ENCODE measurements around the gene C14orf132. TPM values are rescaled to one million over a fixed set of nuclear protein-coding genes. Genes with fewer than 3 reads are reported as not detected.

Gene C14orf132
- total and polyA plus RNA-seq, 2 donors (not counting 1 experiment from before 2014, with no cell fraction given) = 12.1 to 48.6 TPM

DNA sequence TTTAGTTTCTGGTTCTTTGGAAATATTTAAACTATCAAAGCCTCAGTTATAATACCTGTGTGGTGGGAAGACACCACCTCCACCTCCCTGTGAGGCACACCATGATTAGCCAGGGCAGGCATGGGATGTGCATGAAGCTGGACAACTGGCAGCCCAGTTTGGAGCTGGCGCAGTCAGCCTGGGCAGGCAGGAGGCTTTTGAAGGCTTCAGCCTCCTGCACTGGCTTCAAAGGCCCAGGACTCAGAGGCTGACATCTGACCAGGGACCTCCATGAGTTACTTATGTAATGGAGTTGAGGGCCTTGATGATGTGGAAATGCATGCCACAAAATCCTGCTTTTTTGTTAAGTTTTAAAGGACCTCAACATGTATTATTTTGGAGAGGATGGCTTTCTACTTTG, 30.3 kb downstream of the C14orf132 start:
- H4K20me1 ChIP-seq (ENCODE audit: control insufficient read depth, extremely low read depth, insufficient read depth, low read length) = no peaks in the 10 kb centered on the region
- no peaks in the 10 kb centered on the region for H3K4me1 ChIP-seq (ENCODE audit: control insufficient read depth, extremely low read depth, insufficient read depth, low read length)
- H2AFZ ChIP-seq (ENCODE audit: low read length) = no peak overlapping the region
- H3K9me3 ChIP-seq (ENCODE audit: control insufficient read depth, insufficient read depth, low read depth, low read length) = no peaks in the 10 kb centered on the region
- DNase-seq (ENCODE audit: low read depth in 2 of 2) = no peak
- no peak overlapping the region for H3K9ac ChIP-seq (ENCODE audit: insufficient read depth, low read length)
- no peaks in the 10 kb centered on the region for H3K27me3 ChIP-seq (ENCODE audit: control insufficient read depth, insufficient read depth, low read length)
- no peaks in the 10 kb centered on the region for H3K36me3 ChIP-seq (ENCODE audit: control insufficient read depth, insufficient read depth, low read length)
- H3K27ac ChIP-seq (ENCODE audit: insufficient read depth, low read length) = no peak overlapping the region
- no peak overlapping the region for H3K4me2 ChIP-seq (ENCODE audit: extremely low read depth, insufficient read depth, low read length)
- no peak for TF ChIP-seq EZH2 (IDR thresholded peaks at IDR 0.05; ENCODE audit: low read length, missing control alignments)
- TF ChIP-seq, protein P1, sequence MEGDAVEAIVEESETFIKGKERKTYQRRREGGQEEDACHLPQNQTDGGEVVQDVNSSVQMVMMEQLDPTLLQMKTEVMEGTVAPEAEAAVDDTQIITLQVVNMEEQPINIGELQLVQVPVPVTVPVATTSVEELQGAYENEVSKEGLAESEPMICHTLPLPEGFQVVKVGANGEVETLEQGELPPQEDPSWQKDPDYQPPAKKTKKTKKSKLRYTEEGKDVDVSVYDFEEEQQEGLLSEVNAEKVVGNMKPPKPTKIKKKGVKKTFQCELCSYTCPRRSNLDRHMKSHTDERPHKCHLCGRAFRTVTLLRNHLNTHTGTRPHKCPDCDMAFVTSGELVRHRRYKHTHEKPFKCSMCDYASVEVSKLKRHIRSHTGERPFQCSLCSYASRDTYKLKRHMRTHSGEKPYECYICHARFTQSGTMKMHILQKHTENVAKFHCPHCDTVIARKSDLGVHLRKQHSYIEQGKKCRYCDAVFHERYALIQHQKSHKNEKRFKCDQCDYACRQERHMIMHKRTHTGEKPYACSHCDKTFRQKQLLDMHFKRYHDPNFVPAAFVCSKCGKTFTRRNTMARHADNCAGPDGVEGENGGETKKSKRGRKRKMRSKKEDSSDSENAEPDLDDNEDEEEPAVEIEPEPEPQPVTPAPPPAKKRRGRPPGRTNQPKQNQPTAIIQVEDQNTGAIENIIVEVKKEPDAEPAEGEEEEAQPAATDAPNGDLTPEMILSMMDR (conservative IDR thresholded peaks at IDR 0.05 in 1 of 2, IDR thresholded peaks at IDR 0.05 in 1 of 2; ENCODE audit: low read depth in 1 of 2, low read length in 2 of 2) = no peak
- no peak overlapping the region for H3K4me3 ChIP-seq (replicated peaks in 1 of 4; ENCODE audit: control extremely low read depth in 1 of 4, insufficient read depth in 1 of 4, low read depth in 3 of 4, low read length in 4 of 4)
- H3K79me2 ChIP-seq (ENCODE audit: control insufficient read depth, insufficient read depth, low read length) = no peaks in the 10 kb centered on the region

DNA sequence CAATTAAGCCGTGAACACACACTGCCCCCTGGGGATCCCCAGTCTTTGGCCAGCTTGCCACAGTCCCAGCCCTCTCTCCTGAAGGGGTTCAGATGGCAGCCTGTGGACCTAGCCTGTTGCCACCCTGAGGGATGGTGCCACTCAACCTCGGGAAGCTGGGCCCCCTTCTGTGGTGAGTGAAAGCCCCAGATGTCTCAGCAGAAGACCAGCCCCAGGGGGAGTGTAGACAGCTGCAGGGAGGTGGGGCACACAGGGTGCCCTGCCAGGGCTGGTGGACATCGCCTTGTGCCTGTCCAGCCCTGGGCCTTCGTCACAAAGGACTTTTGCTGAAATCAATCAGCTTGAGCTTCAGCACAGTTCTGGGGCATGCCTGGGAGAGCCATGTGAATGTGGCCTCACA, 32.4 kb downstream of the C14orf132 start:
- no peak for DNase-seq (ENCODE audit: low read depth in 2 of 2)
- Histone ChIP-seq H3K4me1 (ENCODE audit: control insufficient read depth, extremely low read depth, insufficient read depth, low read length) (no peaks in the 10 kb centered on the region), H3K79me2 (ENCODE audit: control insufficient read depth, insufficient read depth, low read length) (no peaks in the 10 kb centered on the region), H3K27me3 (ENCODE audit: control insufficient read depth, insufficient read depth, low read length) (no peaks in the 10 kb centered on the region), H3K27ac (ENCODE audit: insufficient read depth, low read length) (no peak overlapping the region), H3K4me2 (ENCODE audit: extremely low read depth, insufficient read depth, low read length) (no peak overlapping the region), H3K36me3 (ENCODE audit: control insufficient read depth, insufficient read depth, low read length) (no peaks in the 10 kb centered on the region), H2AFZ (ENCODE audit: low read length) (no peak overlapping the region), H3K9me3 (ENCODE audit: control insufficient read depth, insufficient read depth, low read depth, low read length) (no peaks in the 10 kb centered on the region), H4K20me1 (ENCODE audit: control insufficient read depth, extremely low read depth, insufficient read depth, low read length) (no peaks in the 10 kb centered on the region), H3K9ac (ENCODE audit: insufficient read depth, low read length) (no peak overlapping the region), H3K4me3 (replicated peaks in 1 of 4; ENCODE audit: control extremely low read depth in 1 of 4, insufficient read depth in 1 of 4, low read depth in 3 of 4, low read length in 4 of 4) (no peak overlapping the region)
- TF ChIP-seq, protein P1 (conservative IDR thresholded peaks at IDR 0.05 in 1 of 2, IDR thresholded peaks at IDR 0.05 in 1 of 2; ENCODE audit: low read depth in 1 of 2, low read length in 2 of 2) = no peak
- no peak for TF ChIP-seq EZH2 (IDR thresholded peaks at IDR 0.05; ENCODE audit: low read length, missing control alignments)

DNA sequence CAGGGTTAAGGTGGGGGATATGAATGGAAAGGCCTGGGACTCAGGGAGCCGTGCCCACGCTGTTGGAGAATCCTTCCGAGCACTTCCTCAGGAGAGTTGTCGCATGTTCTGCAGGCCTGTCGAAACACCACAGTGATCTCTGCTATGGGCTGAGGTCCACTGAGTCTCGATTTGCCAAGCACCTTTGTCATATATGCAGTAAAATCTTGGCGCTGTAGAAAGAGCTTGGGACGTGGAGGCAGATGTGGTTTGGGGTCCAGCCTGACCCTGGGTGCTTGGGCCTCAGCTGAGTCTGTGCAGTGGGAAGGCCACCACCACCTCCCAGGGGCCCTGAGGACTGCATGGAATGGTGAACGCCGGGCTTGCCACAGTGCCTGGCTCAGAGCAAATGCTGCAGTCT, 32.9 kb downstream of the C14orf132 start:
- H3K9me3 ChIP-seq (ENCODE audit: control insufficient read depth, insufficient read depth, low read depth, low read length) = no peaks in the 10 kb centered on the region
- H3K79me2 ChIP-seq (ENCODE audit: control insufficient read depth, insufficient read depth, low read length) = no peaks in the 10 kb centered on the region
- no peaks in the 10 kb centered on the region for H4K20me1 ChIP-seq (ENCODE audit: control insufficient read depth, extremely low read depth, insufficient read depth, low read length)

More for the DNA sequence above, 32.9 kb downstream of the C14orf132 start:
- Histone ChIP-seq H3K4me2 (ENCODE audit: extremely low read depth, insufficient read depth, low read length) (no peak overlapping the region), H3K27ac (ENCODE audit: insufficient read depth, low read length) (no peak overlapping the region), H3K36me3 (ENCODE audit: control insufficient read depth, insufficient read depth, low read length) (no peaks in the 10 kb centered on the region), H3K27me3 (ENCODE audit: control insufficient read depth, insufficient read depth, low read length) (no peaks in the 10 kb centered on the region), H3K4me3 (replicated peaks in 1 of 4; ENCODE audit: control extremely low read depth in 1 of 4, insufficient read depth in 1 of 4, low read depth in 3 of 4, low read length in 4 of 4) (no peak overlapping the region), H3K4me1 (ENCODE audit: control insufficient read depth, extremely low read depth, insufficient read depth, low read length) (no peaks in the 10 kb centered on the region), H3K9ac (ENCODE audit: insufficient read depth, low read length) (no peak overlapping the region), H2AFZ (ENCODE audit: low read length) (no peak overlapping the region)
- DNase-seq (ENCODE audit: low read depth in 2 of 2) = no peak
- TF ChIP-seq, protein P1 (conservative IDR thresholded peaks at IDR 0.05 in 1 of 2, IDR thresholded peaks at IDR 0.05 in 1 of 2; ENCODE audit: low read depth in 1 of 2, low read length in 2 of 2) = no peak
- no peak for TF ChIP-seq EZH2 (IDR thresholded peaks at IDR 0.05; ENCODE audit: low read length, missing control alignments)
